GM12864 (cell line): ENCODE results near the gene TTC1.

ENCODE experiments used
- DNase-seq: peaks from one replicate; pipeline ENCODE4 v3.0.0-alpha.2; 2011; ENCODE audit warnings: low read depth
- H3K4me3 ChIP-seq: 2 replicates; pipeline ENCODE4 v1.5.1; 2011; ENCODE audit warnings: mild to moderate bottlenecking, low read depth, low read length, control low read depth
- CTCF ChIP-seq: IDR thresholded peaks from 2 replicates; pipeline ENCODE4 v1.5.1; 2011; ENCODE audit warnings: low read depth, mild to moderate bottlenecking, moderate library complexity, low read length, control low read depth, inconsistent platforms; ENCODE audit errors: missing control alignments

The TTC1 gene

DNA sequence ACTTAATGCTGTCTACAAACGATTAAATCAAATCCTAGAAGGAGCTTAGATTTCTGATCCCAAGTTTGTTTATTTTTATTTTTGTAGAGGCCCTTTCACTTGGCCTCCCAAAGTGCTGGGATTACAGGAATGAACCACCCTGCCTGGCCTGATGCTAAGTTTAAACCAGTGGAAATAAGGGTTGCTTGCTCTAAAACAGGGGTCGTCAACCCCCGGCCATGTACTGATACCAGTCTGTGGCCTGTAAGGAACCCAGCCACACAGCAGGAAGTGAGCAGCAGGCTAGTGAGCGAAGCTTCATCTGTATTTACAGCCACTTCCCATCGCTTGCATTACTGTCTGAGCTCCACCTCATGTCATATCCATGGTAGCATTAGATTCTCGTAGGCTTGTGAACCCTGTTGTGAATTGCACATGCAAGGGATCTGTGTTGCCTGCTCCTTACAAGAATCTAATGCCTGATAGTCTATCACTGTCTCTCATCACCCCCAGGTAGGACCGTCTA lies 11.4 kb downstream of the TTC1 start:
- no peak for TF ChIP-seq CTCF
- no peak overlapping the region for H3K4me3 ChIP-seq
- DNase-seq, result no peak

- no peak for DNase-seq
- no peak overlapping the region for H3K4me3 ChIP-seq
- TF ChIP-seq CTCF, result no peak
Measured at GRCh38 chr5:160020964-160021363, 12.0 kb downstream of the TTC1 start.

DNA sequence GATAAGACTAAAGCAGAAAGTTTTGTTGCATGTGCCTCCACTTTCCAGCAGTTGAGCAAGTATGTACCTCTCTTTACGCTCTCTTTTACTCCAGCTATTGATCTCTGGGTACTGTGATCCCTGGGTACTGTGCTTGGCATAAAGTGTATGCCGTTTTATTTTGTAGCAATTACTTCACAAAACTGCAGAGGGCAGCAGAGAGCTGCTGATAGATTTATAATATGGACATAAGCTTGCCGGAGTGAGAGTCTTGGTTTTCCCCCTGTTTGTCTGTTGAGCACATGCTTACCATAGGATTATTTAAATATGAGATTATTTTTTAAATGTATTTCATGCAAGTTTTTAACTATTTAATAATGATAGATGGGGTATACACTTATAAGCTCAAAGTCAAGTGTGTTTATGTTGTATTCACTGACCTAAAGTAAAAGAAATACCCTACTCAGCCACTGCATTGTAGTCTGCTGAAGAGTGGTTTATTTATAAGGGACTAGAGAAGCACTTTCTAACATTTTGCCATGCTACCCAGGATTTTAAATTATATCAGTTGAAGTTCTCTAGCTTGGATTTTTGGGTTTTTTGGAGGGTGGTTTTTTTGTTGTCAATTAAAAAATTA lies 13.0 kb downstream of the TTC1 start:
- H3K4me3 ChIP-seq, result no peak overlapping the region
- peak; percentile 30 for DNase-seq
- peak; percentile 71 for TF ChIP-seq CTCF

DNA sequence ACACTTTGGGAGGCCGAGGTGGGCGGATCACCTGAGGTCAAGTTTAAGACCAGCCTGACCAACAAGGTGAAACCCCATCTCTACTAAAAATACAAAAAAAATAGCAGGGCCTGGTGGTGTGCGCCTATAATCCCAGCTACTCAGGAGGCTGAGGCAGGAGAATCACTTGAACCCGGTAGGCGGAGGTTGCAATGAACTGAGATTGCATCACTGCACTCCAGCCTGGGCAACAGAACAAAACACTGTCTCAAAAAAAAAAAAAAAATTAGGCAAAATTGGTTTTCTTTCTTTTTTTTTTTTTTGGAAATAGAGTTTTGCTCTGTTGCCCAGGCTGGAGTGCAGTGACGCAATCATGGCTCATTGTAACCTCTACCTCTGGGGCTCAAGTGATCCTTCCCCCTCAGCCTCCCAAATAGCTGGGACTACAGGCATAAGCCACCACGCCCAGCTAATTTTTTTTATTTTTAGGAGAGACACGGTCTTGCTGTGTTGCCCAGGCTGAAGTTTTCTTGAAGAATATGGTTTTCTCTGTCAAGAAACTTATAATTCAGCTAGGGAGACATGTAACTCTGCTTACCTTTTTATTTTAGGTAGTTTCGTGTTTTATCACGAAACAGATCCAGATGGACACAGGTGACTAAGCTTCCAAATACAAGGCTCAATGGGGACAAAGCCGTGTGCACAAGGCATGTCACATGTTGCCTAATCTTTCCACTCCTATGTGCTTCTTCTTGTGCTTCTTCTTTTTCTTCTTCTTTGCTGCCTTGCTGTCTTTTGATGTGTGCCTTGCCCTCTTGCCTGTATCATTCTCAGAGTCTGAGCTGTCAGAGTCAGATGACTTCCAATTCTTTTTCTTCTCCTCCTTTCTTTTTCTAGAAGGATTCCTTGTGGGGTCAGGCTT lies 14.3 kb downstream of the TTC1 start:
- no peak for TF ChIP-seq CTCF
- no peak for DNase-seq
- no peak overlapping the region for H3K4me3 ChIP-seq

- DNase-seq, result no peak
- H3K4me3 ChIP-seq, result no peak overlapping the region
- no peak for TF ChIP-seq CTCF
Measured at GRCh38 chr5:160023908-160024630, 15.1 kb downstream of the TTC1 start.

GRCh38 chr5:160029004-160029403 lies 20.1 kb downstream of the TTC1 start:
- no peak overlapping the region for H3K4me3 ChIP-seq
- TF ChIP-seq CTCF, result no peak
- no peak for DNase-seq
